Measurements from ENCODE around the gene TCAP. TPM values are rescaled to one million over a fixed set of nuclear protein-coding genes. Genes with fewer than 3 reads are reported as not detected.

Gene TCAP
- total and polyA plus RNA-seq, 2 experiments from 2014 or later: 0.61 to 2.1 TPM

DNA sequence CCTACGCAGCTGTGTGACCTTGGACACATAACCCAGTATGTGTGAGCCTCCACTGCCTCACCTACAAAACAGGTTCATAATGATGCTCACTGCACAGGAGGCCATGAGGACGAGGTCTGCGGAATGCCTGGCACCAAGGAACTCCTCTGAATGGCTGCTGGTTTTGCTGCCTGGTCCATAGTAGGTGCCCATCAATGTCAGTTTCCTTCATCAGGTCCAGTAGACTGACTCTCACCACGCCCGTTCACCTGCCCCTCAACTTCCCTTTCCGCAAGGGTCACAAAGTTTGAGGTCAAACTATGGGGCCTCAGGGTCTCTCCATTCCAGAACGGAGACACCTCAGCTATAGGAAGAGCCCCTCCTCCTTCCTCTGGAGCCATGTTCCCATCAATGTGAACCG lies 11.9 kb downstream of the TCAP start:
- peaks cover 16% of the 10 kb centered on the region for H3K36me3 Mint-ChIP-seq (ENCODE audit: low read depth)
- Histone ChIP-seq H3K9me2 (ENCODE audit: insufficient read depth) (no peaks in the 10 kb centered on the region), H4K20me1 (replicated peaks; ENCODE audit: insufficient read depth) (no peaks in the 10 kb centered on the region), H3K4me2 (no peak overlapping the region), H3K4me1 (ENCODE audit: insufficient read depth) (0 out of 2 replicates have a peak, but pooled peaks cover 5% of the 10 kb centered on the region), H3F3A (replicated peaks; ENCODE audit: low read depth) (no peaks in the 10 kb centered on the region), H3K27ac (ENCODE audit: low read depth) (no peak overlapping the region), H3K27me3 (ENCODE audit: insufficient read depth) (no peaks in the 10 kb centered on the region), H3K36me3 (ENCODE audit: insufficient read depth) (no peaks in the 10 kb centered on the region), H2AFZ (no peak overlapping the region), H3K4me3 (no peak overlapping the region), H3K79me2 (replicated peaks; ENCODE audit: insufficient read depth) (no peaks in the 10 kb centered on the region)
- ATAC-seq (no peak), DNase-seq (ENCODE audit: low spot score) (no peak)
- H3K4me3 Mint-ChIP-seq: no peak overlapping the region
- peaks cover 26% of the 10 kb centered on the region for H3K4me1 Mint-ChIP-seq
- H3K27me3 Mint-ChIP-seq (ENCODE audit: insufficient read depth, low read depth, poor library complexity): peaks cover 27% of the 10 kb centered on the region
- TF ChIP-seq CTCF (conservative IDR thresholded peaks at IDR 0.05; ENCODE audit: low read depth in 2 of 2) (no peak), CREB1 (CRISPR knock-in tag; IDR thresholded peaks at IDR 0.05; ENCODE audit: low read depth) (no peak), NANOG (IDR thresholded peaks at IDR 0.05; ENCODE audit: borderline replicate concordance) (no peak), ETS1 (IDR thresholded peaks at IDR 0.05) (no peak), REST (IDR thresholded peaks at IDR 0.05; ENCODE audit: unreplicated experiment) (no peak), STAT1 (IDR thresholded peaks at IDR 0.05; ENCODE audit: unreplicated experiment) (no peak), EZH2 (IDR thresholded peaks at IDR 0.05; ENCODE audit: low read depth, unreplicated experiment) (no peak), POLR2AphosphoS5 (IDR thresholded peaks at IDR 0.05; ENCODE audit: low read depth) (no peak), EZH2phosphoT487 (IDR thresholded peaks at IDR 0.05; ENCODE audit: unreplicated experiment) (no peak), ZNF331 (CRISPR knock-in tag; IDR thresholded peaks at IDR 0.05; ENCODE audit: low read depth) (no peak), JUNB (IDR thresholded peaks at IDR 0.05; ENCODE audit: unreplicated experiment) (no peak), ZNF114 (CRISPR knock-in tag; IDR thresholded peaks at IDR 0.05) (no peak)
- TF ChIP-seq, protein P1, sequence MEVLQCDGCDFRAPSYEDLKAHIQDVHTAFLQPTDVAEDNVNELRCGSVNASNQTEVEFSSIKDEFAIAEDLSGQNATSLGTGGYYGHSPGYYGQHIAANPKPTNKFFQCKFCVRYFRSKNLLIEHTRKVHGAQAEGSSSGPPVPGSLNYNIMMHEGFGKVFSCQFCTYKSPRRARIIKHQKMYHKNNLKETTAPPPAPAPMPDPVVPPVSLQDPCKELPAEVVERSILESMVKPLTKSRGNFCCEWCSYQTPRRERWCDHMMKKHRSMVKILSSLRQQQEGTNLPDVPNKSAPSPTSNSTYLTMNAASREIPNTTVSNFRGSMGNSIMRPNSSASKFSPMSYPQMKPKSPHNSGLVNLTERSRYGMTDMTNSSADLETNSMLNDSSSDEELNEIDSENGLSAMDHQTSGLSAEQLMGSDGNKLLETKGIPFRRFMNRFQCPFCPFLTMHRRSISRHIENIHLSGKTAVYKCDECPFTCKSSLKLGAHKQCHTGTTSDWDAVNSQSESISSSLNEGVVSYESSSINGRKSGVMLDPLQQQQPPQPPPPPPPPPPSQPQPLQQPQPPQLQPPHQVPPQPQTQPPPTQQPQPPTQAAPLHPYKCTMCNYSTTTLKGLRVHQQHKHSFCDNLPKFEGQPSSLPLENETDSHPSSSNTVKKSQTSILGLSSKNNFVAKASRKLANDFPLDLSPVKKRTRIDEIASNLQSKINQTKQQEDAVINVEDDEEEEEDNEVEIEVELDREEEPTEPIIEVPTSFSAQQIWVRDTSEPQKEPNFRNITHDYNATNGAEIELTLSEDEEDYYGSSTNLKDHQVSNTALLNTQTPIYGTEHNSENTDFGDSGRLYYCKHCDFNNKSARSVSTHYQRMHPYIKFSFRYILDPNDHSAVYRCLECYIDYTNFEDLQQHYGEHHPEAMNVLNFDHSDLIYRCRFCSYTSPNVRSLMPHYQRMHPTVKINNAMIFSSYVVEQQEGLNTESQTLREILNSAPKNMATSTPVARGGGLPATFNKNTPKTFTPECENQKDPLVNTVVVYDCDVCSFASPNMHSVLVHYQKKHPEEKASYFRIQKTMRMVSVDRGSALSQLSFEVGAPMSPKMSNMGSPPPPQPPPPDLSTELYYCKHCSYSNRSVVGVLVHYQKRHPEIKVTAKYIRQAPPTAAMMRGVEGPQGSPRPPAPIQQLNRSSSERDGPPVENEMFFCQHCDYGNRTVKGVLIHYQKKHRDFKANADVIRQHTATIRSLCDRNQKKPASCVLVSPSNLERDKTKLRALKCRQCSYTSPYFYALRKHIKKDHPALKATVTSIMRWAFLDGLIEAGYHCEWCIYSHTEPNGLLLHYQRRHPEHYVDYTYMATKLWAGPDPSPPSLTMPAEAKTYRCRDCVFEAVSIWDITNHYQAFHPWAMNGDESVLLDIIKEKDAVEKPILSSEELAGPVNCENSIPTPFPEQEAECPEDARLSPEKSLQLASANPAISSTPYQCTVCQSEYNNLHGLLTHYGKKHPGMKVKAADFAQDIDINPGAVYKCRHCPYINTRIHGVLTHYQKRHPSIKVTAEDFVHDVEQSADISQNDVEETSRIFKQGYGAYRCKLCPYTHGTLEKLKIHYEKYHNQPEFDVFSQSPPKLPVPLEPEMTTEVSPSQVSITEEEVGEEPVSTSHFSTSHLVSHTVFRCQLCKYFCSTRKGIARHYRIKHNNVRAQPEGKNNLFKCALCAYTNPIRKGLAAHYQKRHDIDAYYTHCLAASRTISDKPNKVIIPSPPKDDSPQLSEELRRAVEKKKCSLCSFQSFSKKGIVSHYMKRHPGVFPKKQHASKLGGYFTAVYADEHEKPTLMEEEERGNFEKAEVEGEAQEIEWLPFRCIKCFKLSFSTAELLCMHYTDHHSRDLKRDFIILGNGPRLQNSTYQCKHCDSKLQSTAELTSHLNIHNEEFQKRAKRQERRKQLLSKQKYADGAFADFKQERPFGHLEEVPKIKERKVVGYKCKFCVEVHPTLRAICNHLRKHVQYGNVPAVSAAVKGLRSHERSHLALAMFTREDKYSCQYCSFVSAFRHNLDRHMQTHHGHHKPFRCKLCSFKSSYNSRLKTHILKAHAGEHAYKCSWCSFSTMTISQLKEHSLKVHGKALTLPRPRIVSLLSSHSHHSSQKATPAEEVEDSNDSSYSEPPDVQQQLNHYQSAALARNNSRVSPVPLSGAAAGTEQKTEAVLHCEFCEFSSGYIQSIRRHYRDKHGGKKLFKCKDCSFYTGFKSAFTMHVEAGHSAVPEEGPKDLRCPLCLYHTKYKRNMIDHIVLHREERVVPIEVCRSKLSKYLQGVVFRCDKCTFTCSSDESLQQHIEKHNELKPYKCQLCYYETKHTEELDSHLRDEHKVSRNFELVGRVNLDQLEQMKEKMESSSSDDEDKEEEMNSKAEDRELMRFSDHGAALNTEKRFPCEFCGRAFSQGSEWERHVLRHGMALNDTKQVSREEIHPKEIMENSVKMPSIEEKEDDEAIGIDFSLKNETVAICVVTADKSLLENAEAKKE (CRISPR knock-in tag; IDR thresholded peaks at IDR 0.05): no peak
- H3K27ac Mint-ChIP-seq: no peak overlapping the region
- H3K9me3 Mint-ChIP-seq: no peaks in the 10 kb centered on the region
